ENCODE results near the gene TMEM235.
A peak's percentile ranks its signal among the peaks of the same experiment; 100 is the strongest.
"Not testable (repeated sequence)": the region's sequence is repeated elsewhere in the genome, so short reads cannot be mapped to it uniquely, and the experiment has no call there.

TMEM235 gene

GRCh38 chr17:78238823-78239488 lies 7.5 kb downstream of the TMEM235 start:
- no peak for DNase-seq

GRCh38 chr17:78239489-78239931 lies 8.1 kb downstream of the TMEM235 start:
- peak; percentile 45 for DNase-seq

- DNase-seq, result no peak
These were observed 8.7 kb downstream of the TMEM235 start for GRCh38 chr17:78240012-78240655.

GRCh38 chr17:78240839-78241238 lies 9.4 kb downstream of the TMEM235 start:
- DNase-seq, result no peak

GRCh38 chr17:78241277-78242023 lies 10.0 kb downstream of the TMEM235 start:
- peak; percentile 27 for DNase-seq

- DNase-seq, result peak; percentile 88
These were observed 10.8 kb downstream of the TMEM235 start for GRCh38 chr17:78242024-78242742.

- no peak for DNase-seq
These were observed 15.9 kb downstream of the TMEM235 start for GRCh38 chr17:78247304-78247703.

- DNase-seq, result no peak
These were observed 16.9 kb downstream of the TMEM235 start for GRCh38 chr17:78248051-78248914.

GRCh38 chr17:78249074-78249817 lies 17.8 kb downstream of the TMEM235 start:
- no peak for DNase-seq

GRCh38 chr17:78249818-78250806 lies 18.7 kb downstream of the TMEM235 start:
- DNase-seq, result no peak

GRCh38 chr17:78250891-78251772 lies 19.7 kb downstream of the TMEM235 start:
- DNase-seq, result peak; percentile 80

- DNase-seq, result no peak
These were observed 20.3 kb downstream of the TMEM235 start for GRCh38 chr17:78251773-78252103.

- no peak for DNase-seq
These were observed 20.7 kb downstream of the TMEM235 start for GRCh38 chr17:78252111-78252634.

- no peak for DNase-seq
These were observed 21.5 kb downstream of the TMEM235 start for GRCh38 chr17:78252701-78253635.

- DNase-seq, result not testable (repeated sequence)
These were observed 22.2 kb downstream of the TMEM235 start for GRCh38 chr17:78253636-78253945.

- peak; percentile 66 for DNase-seq
These were observed 22.7 kb downstream of the TMEM235 start for GRCh38 chr17:78253946-78254672.

GRCh38 chr17:78255029-78255656 lies 23.7 kb downstream of the TMEM235 start:
- DNase-seq, result no peak
